Heart left ventricle (tissue), 16 donors: Measurements from ENCODE around the gene MDFIC2. TPM values are rescaled to one million over a fixed set of nuclear protein-coding genes. Genes with fewer than 3 reads are reported as not detected.

ENCODE experiments used
- ATAC-seq, 4 donors: fragments of 200-7000 bp; cut with Tn5 transposase; one replicate each; pipeline ENCODE4 v1.9.1; 2020 to 2022; ENCODE audit warnings: moderate library complexity in 4 of 4, mild to moderate bottlenecking in 3 of 4, moderate number of reproducible peaks in 1 of 4
- DNase-seq, 5 donors: peaks; one replicate each; pipeline ENCODE4 v3.0.0-alpha.2; 2020
- H3K27ac ChIP-seq, 12 donors: fragments of 200-600 bp; sonication (generic) in 4 of 12; one replicate each; pipeline versions ENCODE4 v1.5.0 to v1.8.0; 2016 to 2022; ENCODE audit warnings: mild to moderate bottlenecking in 2 of 12
- H3K27me3 ChIP-seq, 9 donors: fragments of 200-600 bp; sonication (generic) in 2 of 9; one replicate each; pipeline versions ENCODE4 v1.5.1 to v1.8.0; 2016 to 2022; ENCODE audit warnings: mild to moderate bottlenecking in 3 of 9
- H3K36me3 ChIP-seq, 9 donors: fragments of 200-600 bp; sonication (generic) in 2 of 9; one replicate each; pipeline versions ENCODE4 v1.5.0 to v1.8.0; 2018 to 2022; ENCODE audit warnings: mild to moderate bottlenecking in 2 of 9
- H3K4me1 ChIP-seq, 12 donors: fragments of 200-600 bp; sonication (generic) in 4 of 12; one replicate each; pipeline versions ENCODE4 v1.5.0 to v1.8.0; 2016 to 2022; ENCODE audit warnings: mild to moderate bottlenecking in 3 of 12
- H3K4me3 ChIP-seq, 12 donors: fragments of 200-600 bp; sonication (generic) in 4 of 12; one replicate each; pipeline versions ENCODE4 v1.5.0 to v1.8.0; 2017 to 2022; ENCODE audit warnings: mild to moderate bottlenecking in 9 of 12, moderate library complexity in 4 of 12
- H3K9me3 ChIP-seq, 12 donors: fragments of 200-600 bp; sonication (generic) in 4 of 12; one replicate each; pipeline versions ENCODE4 v1.5.0 to v1.8.0; 2016 to 2022; ENCODE audit warnings: mild to moderate bottlenecking in 1 of 12
- POLR2A ChIP-seq, 2 donors: fragments of 450-650 bp; IDR thresholded peaks; one replicate each; pipeline ENCODE4 v1.6.1; 2017; ENCODE audit warnings: antibody characterized with exemption in 2 of 2, mild to moderate bottlenecking in 2 of 2, moderate library complexity in 2 of 2
- WGBS, 4 donors: extraction: QIAGEN DNeasy Blood & Tissue Kit in 2 of 4; methylation state at CpG; one replicate each; pipeline versions ENCODE4 v1.1.5 to v1.1.7; 2013 to 2018; 5-methylcytosine and 5-hydroxymethylcytosine counted together
- intact Hi-C, 10 donors: fragments of 100-400 bp; cut with DNase I; formaldehyde crosslinking; loops; one replicate each; pipeline versions ENCODE4 v1.11.1 to v1.14.2; 2022
- long read RNA-seq, 3 donors: library from polyadenylated mRNA; unstranded; transcript quantifications; one replicate each; pipeline ENCODE4 v2.0.0, GENCODE V29; 2020 to 2021
- polyA plus RNA-seq, 2 donors: library from polyadenylated mRNA; stranded (reverse); fragments of 200-250 nt; gene quantifications; one replicate each; pipeline ENCODE4 v1.2.3, GENCODE V29; 2013
- total RNA-seq, 9 donors: library from RNA; depleted of rRNA in 2 of 9; stranded (reverse); fragments of >200 nt in 2 of 9; fragmentation: NEBNext Ultra II Directional in 3 of 9; extraction: Animal tissue kit (Norgen Biotek cat#: 25700) in 3 of 9; gene quantifications; one replicate each; pipeline versions ENCODE4 v1.1.0 to v1.2.4, GENCODE V29; 2016 to 2023
- TF ChIP-seq, protein P1 (sequence below), 12 donors: fragments of 200-600 bp; sonication (generic) in 4 of 12; IDR thresholded peaks; one replicate each; pipeline versions ENCODE4 v1.5.0 to v1.8.0; 2018 to 2022; ENCODE audit warnings: antibody characterized with exemption in 12 of 12, mild to moderate bottlenecking in 5 of 12
- donor health status: ischemic (EF 13 %, LVEDD 7.1; RV severe dilation, severe dysfunction).
- donor health status: healthy with polysubstance abuse.
- donor health status: DM: no; HTN: yes; CAD: no.
- donor health status: DM: no; HTN: no; CAD: no.
- donor health status: ischemic (EF 25% LVEDD 6.9; RV normal size, moderate dysfunction).
- donor health status: ischemic (EF 25% LVEDD 5.7; RV mildly dilated, moderate dysfunction).
- donor health status: healthy.
- donor health status: DM: yes; HTN: yes; CAD: no.
- donor health status: ischemic (EF 35%, LVEDD 5.7; RV mildly dilated, moderate dysfunction).
- donor health status: nonischemic (EF 11% LVEDD 7.7; RV severe dilation, severe dysfunction).
- donor health status: DM: yes; HTN: yes; CAD: no.
- donor health status: PGD.
- donor health status: ischemic (EF 29% LVEDD 5.4; RV normal size, mild dysfunction).
- donor health status: nonischemic (EF 23%, LVEDD 6.1; RV moderate dilation, normal function).

Gene MDFIC2
- total RNA-seq (not detected), polyA plus RNA-seq (not detected)
- long read RNA-seq, donor 1, result 0 reads
- long read RNA-seq, donor 2, result 0 reads
- long read RNA-seq, donor 3, result 0 reads

DNA sequence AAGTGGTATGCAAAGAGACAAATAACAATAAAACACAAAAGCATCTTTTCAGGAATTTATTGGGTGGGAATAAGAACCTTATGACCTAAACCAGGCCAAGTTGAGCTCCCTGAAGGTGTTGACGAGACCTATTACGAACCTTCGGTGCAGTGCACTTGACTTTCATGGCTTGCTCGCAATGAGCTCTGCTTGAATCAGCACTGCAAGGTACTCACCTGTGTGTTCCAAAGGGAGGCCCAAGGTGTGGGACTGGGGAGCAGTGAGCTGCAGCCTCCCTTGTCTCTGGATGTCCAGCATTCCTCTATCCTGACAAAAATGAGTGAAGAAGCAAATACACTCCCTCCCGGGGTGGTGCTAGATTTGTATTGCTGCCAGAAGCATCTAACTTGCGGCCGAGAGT is at the start of gene MDFIC2:
TSS of gene MDFIC2 (minus strand) at position 303 of the 400 bp plus-strand sequence. CDS start 665 bp downstream, outside the sequence.
- intact Hi-C loops, result no loop called here
- TF ChIP-seq, protein P1, sequence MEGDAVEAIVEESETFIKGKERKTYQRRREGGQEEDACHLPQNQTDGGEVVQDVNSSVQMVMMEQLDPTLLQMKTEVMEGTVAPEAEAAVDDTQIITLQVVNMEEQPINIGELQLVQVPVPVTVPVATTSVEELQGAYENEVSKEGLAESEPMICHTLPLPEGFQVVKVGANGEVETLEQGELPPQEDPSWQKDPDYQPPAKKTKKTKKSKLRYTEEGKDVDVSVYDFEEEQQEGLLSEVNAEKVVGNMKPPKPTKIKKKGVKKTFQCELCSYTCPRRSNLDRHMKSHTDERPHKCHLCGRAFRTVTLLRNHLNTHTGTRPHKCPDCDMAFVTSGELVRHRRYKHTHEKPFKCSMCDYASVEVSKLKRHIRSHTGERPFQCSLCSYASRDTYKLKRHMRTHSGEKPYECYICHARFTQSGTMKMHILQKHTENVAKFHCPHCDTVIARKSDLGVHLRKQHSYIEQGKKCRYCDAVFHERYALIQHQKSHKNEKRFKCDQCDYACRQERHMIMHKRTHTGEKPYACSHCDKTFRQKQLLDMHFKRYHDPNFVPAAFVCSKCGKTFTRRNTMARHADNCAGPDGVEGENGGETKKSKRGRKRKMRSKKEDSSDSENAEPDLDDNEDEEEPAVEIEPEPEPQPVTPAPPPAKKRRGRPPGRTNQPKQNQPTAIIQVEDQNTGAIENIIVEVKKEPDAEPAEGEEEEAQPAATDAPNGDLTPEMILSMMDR (IDR thresholded peaks at IDR 0.05), result no peak
- no peak for TF ChIP-seq POLR2A (IDR thresholded peaks at IDR 0.05)
- WGBS, 4 donors, result 54 to 68% (median 62%) methylated on average over 7 of the region's 7 CpGs
- Histone ChIP-seq H3K9me3 (no peaks in the 10 kb centered on the region), H3K27ac (no peak within 1 kb of the TSS), H3K27me3 (peaks cover 0 to 3% (median 0%) of the 10 kb centered on the region in 9 donors), H3K4me3 (no peak within 1 kb of the TSS), H3K36me3 (no peaks in the 10 kb centered on the region), H3K4me1 (no peaks in the 10 kb centered on the region)
- DNase-seq (no peak), ATAC-seq (no peak)

DNA sequence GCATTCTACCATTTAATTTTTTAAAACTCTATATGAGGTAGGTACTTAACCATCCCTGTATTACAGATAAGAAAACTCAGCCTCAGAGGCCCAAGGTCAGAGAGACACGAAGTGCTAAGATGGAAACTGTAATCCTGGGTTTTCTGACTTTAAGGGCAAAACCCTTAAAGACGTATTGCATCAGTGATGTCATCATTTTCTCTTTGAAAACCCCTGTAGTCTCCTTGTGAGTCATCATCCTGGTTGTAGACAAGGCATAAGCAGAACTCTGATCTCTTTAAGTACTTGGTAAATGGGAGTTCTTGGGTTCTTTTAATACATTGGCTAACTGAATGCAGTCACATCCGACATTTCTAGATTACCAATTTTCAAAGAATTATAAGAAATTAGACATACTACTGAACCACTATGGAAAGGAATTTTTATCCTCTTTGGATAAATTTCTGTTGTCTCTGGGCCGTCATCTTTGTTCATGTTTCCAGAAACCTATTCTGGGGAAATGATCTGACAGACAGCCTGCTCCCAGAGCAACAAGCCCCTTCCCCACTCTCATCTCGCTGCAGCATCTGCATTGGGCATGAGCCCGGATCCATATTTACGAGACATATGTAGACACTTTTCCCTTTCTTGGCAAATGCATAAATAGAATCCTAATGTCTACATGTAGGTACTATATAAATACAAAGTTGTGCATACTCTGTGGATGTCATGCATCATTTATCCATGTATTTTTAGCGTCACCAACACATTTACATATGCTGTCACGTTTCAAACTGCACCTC is 48.7 kb upstream of the MDFIC2 start:
- Histone ChIP-seq H3K9me3 (peaks cover 0 to 19% (median 7%) of the 10 kb centered on the region in 12 donors), H3K36me3 (no peaks in the 10 kb centered on the region), H3K4me1 (no peaks in the 10 kb centered on the region), H3K4me3 (no peak overlapping the region), H3K27me3 (no peaks in the 10 kb centered on the region), H3K27ac (no peak overlapping the region)
- 76 to 78% (median 77%) methylated on average over 9 of the region's 9 CpGs for WGBS, 4 donors
- ATAC-seq (no peak), DNase-seq (no peak)
- no peak for TF ChIP-seq POLR2A (IDR thresholded peaks at IDR 0.05)
- TF ChIP-seq, protein P1 (IDR thresholded peaks at IDR 0.05), result no peak
- intact Hi-C loops, result loop anchor here in 1 of 10 donors (10.0 kb wide), 1 partner anchor 296 kb away; no protein-coding TSS in a partner anchor

DNA sequence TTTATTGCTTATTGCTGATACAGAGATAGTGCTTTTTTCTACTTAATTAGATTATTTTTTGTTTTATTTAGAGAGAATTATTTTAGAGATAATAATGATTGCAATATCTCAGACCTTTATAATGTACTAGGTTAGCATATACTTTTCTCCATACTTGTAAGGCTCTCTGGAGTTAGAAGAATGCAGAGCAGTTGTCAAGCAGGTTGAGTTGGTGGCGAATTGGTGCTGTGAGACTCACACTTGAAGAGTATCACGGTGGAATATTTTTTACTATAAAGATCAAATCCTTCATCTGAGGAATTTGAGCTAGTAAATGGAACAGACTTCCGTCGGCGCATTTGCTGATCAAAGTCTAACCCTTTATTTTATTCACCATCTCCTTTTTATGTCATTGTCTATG is 47.3 kb upstream of the MDFIC2 start:
- no peak for ATAC-seq
- no peak overlapping the region for H3K27ac ChIP-seq
- no peak overlapping the region for H3K4me3 ChIP-seq
- no peaks in the 10 kb centered on the region for H3K4me1 ChIP-seq
- 93 to 95% (median 94%) methylated on average over 5 of the region's 5 CpGs for WGBS, 4 donors
- no peak for DNase-seq
- H3K27me3 ChIP-seq, result no peaks in the 10 kb centered on the region
- TF ChIP-seq POLR2A (IDR thresholded peaks at IDR 0.05), result no peak
- TF ChIP-seq, protein P1 (IDR thresholded peaks at IDR 0.05), result no peak
- peaks cover 0 to 10% (median 3%) of the 10 kb centered on the region in 12 donors for H3K9me3 ChIP-seq
- H3K36me3 ChIP-seq, result no peaks in the 10 kb centered on the region
- intact Hi-C loops, result loop anchor here (2.0 to 10.0 kb wide), 10 partner anchors 52 to 675 kb away; no protein-coding TSS in a partner anchor

DNA sequence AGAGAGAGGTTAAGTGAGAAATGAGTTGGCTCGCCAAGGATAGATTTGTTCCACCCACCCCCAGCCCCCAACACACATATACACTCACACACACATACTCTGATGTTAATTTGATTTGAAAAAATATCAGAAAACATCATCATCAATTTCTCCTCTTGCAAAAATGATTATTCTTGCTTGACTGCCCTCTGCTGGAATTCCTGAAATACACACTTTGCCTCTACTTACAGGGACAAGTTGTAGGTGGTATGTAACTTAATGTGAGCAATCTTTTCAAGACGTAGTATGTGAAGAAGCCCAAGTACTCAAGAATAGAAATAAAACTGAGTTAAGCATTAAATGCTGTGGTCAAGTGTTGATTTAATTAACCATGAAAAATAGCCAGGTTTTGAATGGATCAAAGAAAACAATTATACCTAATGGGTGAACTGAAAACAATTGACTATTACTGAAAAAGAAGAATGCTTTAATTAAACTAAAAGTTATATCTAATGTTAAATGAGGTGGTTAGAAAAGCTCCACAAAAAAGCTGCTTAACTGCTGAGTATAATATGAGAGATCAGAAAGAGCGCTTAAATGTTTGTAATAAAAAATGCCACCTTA is 46.6 kb upstream of the MDFIC2 start:
- Histone ChIP-seq H3K36me3 (no peaks in the 10 kb centered on the region), H3K9me3 (peaks cover 0 to 4% (median 0%) of the 10 kb centered on the region in 12 donors), H3K27me3 (no peaks in the 10 kb centered on the region), H3K4me1 (no peaks in the 10 kb centered on the region), H3K27ac (no peak overlapping the region), H3K4me3 (no peak overlapping the region)
- 42 to 49% (median 49%) methylated on average over 3 of the region's 3 CpGs for WGBS, 4 donors
- TF ChIP-seq POLR2A (IDR thresholded peaks at IDR 0.05), result no peak
- TF ChIP-seq, protein P1 (IDR thresholded peaks at IDR 0.05), result peak; percentile 38 to 69 (median 54)
- intact Hi-C loops, result loop anchor here in 9 of 10 donors (2.0 to 10.0 kb wide), 9 partner anchors 52 to 674 kb away; no protein-coding TSS in a partner anchor
- ATAC-seq (no peak), DNase-seq (no peak)
